GM20000 (cell line): ENCODE measurements around the gene SMG7.

Experiments used
- DNase-seq: peaks from one replicate; pipeline ENCODE4 v3.0.0; 2012; ENCODE audit warnings: low spot score
- TF ChIP-seq, protein P1 (sequence below): IDR thresholded peaks from 2 replicates; pipeline ENCODE4 v1.5.1; 2012; ENCODE audit warnings: mild to moderate bottlenecking, control low read depth; ENCODE audit errors: extremely low read depth, missing control alignments

The SMG7 gene

DNA sequence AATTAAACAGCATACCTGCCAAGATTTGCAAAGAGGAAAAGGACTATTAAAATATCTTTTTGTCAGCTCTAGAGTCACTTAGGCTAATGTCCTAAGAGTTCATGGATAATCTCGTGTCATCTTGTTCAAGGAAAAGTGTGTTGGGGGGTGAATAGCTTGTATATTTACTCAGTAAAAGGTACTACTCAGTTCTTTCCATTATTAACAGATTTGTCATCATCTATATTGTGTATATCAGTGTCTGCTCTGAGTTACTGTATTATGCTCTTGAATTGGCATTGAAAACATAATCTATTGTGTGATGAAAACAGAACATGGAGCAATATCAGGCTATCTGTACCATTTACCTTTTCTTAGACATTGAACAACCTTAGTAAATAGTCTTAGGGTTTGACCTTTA lies 41.9 kb downstream of the SMG7 start:
- TF ChIP-seq, protein P1, sequence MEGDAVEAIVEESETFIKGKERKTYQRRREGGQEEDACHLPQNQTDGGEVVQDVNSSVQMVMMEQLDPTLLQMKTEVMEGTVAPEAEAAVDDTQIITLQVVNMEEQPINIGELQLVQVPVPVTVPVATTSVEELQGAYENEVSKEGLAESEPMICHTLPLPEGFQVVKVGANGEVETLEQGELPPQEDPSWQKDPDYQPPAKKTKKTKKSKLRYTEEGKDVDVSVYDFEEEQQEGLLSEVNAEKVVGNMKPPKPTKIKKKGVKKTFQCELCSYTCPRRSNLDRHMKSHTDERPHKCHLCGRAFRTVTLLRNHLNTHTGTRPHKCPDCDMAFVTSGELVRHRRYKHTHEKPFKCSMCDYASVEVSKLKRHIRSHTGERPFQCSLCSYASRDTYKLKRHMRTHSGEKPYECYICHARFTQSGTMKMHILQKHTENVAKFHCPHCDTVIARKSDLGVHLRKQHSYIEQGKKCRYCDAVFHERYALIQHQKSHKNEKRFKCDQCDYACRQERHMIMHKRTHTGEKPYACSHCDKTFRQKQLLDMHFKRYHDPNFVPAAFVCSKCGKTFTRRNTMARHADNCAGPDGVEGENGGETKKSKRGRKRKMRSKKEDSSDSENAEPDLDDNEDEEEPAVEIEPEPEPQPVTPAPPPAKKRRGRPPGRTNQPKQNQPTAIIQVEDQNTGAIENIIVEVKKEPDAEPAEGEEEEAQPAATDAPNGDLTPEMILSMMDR = no peak
- no peak for DNase-seq

DNA sequence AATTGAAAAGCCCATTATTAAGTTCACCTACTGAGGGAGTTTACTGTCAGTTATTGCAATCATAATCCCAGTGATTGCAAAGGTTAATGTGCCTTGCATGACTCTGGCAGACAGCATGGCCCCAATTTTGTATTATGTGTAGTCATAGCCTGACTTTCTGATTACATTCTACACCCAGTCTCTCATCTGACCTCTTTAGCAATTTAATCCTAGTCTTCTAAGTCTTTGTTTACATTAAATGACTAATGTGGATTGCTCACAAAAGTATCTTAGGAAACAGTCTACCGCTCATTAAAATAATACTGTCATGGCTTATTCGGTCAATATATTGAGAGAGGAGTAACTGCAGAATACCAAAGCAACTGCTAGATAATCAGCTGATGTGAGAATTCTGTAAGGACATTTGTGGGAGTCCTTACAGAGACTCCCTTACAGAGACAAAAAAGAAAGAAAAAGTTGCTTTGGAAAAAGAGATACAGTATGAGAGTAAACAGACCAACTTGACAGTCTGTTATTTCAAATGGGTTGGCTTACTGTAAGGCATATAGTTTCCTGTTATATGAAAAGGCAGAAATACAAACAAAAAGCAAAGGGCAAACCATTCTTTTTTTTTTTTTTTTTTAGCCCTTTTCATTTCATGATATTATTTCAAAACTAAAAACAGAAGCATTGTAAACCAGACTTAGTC lies 42.8 kb downstream of the SMG7 start:
- TF ChIP-seq, protein P1 = no peak
- DNase-seq = no peak

DNA sequence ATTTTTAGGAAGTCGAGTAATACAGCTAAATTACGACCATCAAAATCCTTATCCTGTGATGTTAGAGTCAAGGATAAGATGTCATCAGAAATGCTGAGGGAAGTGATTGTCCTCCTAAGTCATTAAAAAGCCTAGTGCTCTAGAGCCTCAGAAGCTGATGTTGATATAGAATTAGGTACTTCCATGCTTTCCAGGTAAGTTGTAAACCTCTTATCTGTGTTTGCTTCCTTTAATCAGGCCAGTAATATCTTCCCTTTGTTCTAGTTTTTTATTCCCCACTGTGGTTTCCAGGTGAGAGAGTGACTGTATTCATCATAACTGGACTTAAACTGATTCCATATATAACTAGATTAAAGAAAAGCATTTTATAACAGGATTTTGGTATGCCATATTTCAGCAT lies 44.4 kb downstream of the SMG7 start:
- TF ChIP-seq, protein P1 = no peak
- DNase-seq = no peak

DNA sequence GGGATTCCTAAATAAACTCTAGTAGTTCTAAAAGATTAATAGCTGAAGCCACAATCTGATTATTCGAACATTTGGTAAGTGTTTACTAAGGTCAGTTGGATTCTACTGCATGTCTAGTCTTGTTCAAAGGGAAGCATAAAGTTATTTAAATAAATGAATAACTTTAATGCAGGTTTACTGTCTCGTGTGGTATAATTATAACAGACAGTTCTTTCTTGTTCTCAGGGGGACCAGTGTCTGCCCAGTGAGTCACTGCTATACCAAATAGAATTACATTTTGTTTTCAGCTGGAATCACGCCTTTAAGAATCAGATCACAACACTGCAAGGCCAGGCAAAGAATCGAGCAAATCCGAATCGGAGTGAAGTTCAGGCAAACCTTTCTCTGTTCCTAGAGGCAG lies 45.1 kb downstream of the SMG7 start:
- no peak for DNase-seq
- TF ChIP-seq, protein P1 = no peak

DNA sequence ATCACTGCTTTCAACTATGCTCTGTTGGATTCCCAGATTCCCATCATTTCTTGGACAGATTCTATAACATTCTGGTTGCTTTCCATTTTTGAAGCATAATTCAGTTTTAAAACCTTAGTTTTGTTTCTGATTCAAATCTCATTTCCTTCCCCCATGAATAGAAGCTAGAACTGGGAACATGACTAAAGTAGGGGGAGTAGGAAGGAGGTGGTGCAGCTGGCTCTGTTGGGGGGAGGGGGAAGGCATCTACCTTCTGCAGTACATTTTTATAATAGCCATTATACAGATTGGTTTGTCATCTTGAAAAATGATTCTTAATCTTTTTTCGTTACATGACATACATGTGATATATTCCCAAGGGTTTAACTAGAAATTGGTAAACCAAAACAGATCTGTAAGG lies 48.1 kb downstream of the SMG7 start:
- TF ChIP-seq, protein P1 = no peak
- no peak for DNase-seq

DNA sequence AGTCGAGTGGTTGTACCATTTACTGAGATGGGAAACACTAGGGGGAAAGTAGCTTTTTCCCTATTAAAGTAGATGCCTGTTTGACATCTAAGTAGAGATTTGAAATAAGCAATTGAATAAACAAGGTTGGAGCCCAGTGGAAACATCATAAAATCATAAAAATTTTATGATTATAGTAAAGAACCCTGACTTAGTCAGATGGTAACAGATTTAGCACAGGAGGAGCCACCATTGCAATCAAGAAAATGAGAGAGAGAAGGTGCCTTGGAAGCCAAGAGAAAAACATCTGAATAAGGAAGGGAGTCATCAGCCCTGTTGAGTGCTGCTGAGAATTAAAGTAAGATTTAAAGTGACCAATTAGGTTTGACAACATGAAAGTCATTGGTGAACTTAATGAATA lies 49.8 kb downstream of the SMG7 start:
- no peak for DNase-seq

DNA sequence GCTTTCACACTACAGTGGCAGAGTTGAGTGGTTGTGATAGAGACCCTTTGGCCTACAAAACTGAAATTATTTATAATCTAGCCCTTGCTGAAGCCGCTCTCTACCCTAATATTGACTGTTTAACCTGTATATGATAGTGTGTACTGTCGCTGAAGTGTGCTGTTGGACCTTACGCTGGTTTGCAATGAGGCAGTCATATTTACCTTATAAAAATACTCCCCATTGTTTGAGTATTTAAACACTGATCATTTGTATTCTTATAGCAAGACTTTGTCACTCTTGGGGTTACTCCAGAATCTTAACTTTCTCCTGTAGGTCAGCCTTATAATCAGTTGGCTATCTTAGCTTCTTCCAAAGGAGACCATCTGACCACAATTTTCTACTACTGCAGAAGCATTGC lies 56.3 kb downstream of the SMG7 start:
- no peak for DNase-seq
- TF ChIP-seq, protein P1 = no peak

More for the DNA sequence above, 49.8 kb downstream of the SMG7 start:
- TF ChIP-seq, protein P1 = no peak
